ENCODE measurements around the gene KCNG2.
A peak's percentile ranks its signal among the peaks of the same experiment; 100 is the strongest.

Gene KCNG2

GRCh38 chr18:79809482-79810192 is 11.9 kb downstream of the KCNG2 start:
- in situ Hi-C loops (cut with MboI; ENCODE audit: low pct_unique_long_range_greater_than_20kb, low sequenced_read_pairs): no loop called here

GRCh38 chr18:79812052-79812451 is 14.3 kb downstream of the KCNG2 start:
- in situ Hi-C loops (cut with MboI; ENCODE audit: low pct_unique_long_range_greater_than_20kb, low sequenced_read_pairs): no loop called here
- DNase-seq: no peak

More at GRCh38 chr18:79809482-79810192, 11.9 kb downstream of the KCNG2 start:
- no peak for DNase-seq

- DNase-seq: no peak
- in situ Hi-C loops (cut with MboI; ENCODE audit: low pct_unique_long_range_greater_than_20kb, low sequenced_read_pairs): no loop called here
Observed at GRCh38 chr18:79814373-79814772, 16.6 kb downstream of the KCNG2 start.

GRCh38 chr18:79815657-79816056 is 17.9 kb downstream of the KCNG2 start:
- DNase-seq: no peak
- in situ Hi-C loops (cut with MboI; ENCODE audit: low pct_unique_long_range_greater_than_20kb, low sequenced_read_pairs): no loop called here

GRCh38 chr18:79816092-79816491 is 18.4 kb downstream of the KCNG2 start:
- in situ Hi-C loops (cut with MboI; ENCODE audit: low pct_unique_long_range_greater_than_20kb, low sequenced_read_pairs): no loop called here
- DNase-seq: no peak

- in situ Hi-C loops (cut with MboI; ENCODE audit: low pct_unique_long_range_greater_than_20kb, low sequenced_read_pairs): no loop called here
- no peak for DNase-seq
Observed at GRCh38 chr18:79816981-79817606, 19.4 kb downstream of the KCNG2 start.

- in situ Hi-C loops (cut with MboI; ENCODE audit: low pct_unique_long_range_greater_than_20kb, low sequenced_read_pairs): no loop called here
- DNase-seq: no peak
Observed at GRCh38 chr18:79817607-79817998, 19.9 kb downstream of the KCNG2 start.

GRCh38 chr18:79818036-79818435 is 20.3 kb downstream of the KCNG2 start:
- DNase-seq: no peak

GRCh38 chr18:79818631-79819030 is 20.9 kb downstream of the KCNG2 start:
- in situ Hi-C loops (cut with MboI; ENCODE audit: low pct_unique_long_range_greater_than_20kb, low sequenced_read_pairs): no loop called here
- DNase-seq: no peak

More at GRCh38 chr18:79818036-79818435, 20.3 kb downstream of the KCNG2 start:
- in situ Hi-C loops (cut with MboI; ENCODE audit: low pct_unique_long_range_greater_than_20kb, low sequenced_read_pairs): no loop called here

GRCh38 chr18:79819064-79819967 is 21.6 kb downstream of the KCNG2 start:
- in situ Hi-C loops (cut with MboI; ENCODE audit: low pct_unique_long_range_greater_than_20kb, low sequenced_read_pairs): no loop called here
- no peak for DNase-seq

- in situ Hi-C loops (cut with MboI; ENCODE audit: low pct_unique_long_range_greater_than_20kb, low sequenced_read_pairs): no loop called here
- DNase-seq: peak; percentile 90
Observed at GRCh38 chr18:79819968-79820351, 22.2 kb downstream of the KCNG2 start.

- DNase-seq: no peak
- in situ Hi-C loops (cut with MboI; ENCODE audit: low pct_unique_long_range_greater_than_20kb, low sequenced_read_pairs): no loop called here
Observed at GRCh38 chr18:79823120-79823519, 25.4 kb downstream of the KCNG2 start.

- no peak for DNase-seq
- in situ Hi-C loops (cut with MboI; ENCODE audit: low pct_unique_long_range_greater_than_20kb, low sequenced_read_pairs): no loop called here
Observed at GRCh38 chr18:79825913-79826312, 28.2 kb downstream of the KCNG2 start.

GRCh38 chr18:79826966-79827365 is 29.2 kb downstream of the KCNG2 start:
- in situ Hi-C loops (cut with MboI; ENCODE audit: low pct_unique_long_range_greater_than_20kb, low sequenced_read_pairs): no loop called here
- no peak for DNase-seq

GRCh38 chr18:79828258-79828657 is 30.5 kb downstream of the KCNG2 start:
- in situ Hi-C loops (cut with MboI; ENCODE audit: low pct_unique_long_range_greater_than_20kb, low sequenced_read_pairs): no loop called here
- no peak for DNase-seq

GRCh38 chr18:79829136-79829854 is 31.6 kb downstream of the KCNG2 start:
- DNase-seq: no peak
- in situ Hi-C loops (cut with MboI; ENCODE audit: low pct_unique_long_range_greater_than_20kb, low sequenced_read_pairs): no loop called here

GRCh38 chr18:79832169-79832568 is 34.4 kb downstream of the KCNG2 start:
- no peak for DNase-seq
- in situ Hi-C loops (cut with MboI; ENCODE audit: low pct_unique_long_range_greater_than_20kb, low sequenced_read_pairs): no loop called here

- in situ Hi-C loops (cut with MboI; ENCODE audit: low pct_unique_long_range_greater_than_20kb, low sequenced_read_pairs): no loop called here
- no peak for DNase-seq
Observed at GRCh38 chr18:79834834-79835233, 37.1 kb downstream of the KCNG2 start.

- no peak for DNase-seq
- in situ Hi-C loops (cut with MboI; ENCODE audit: low pct_unique_long_range_greater_than_20kb, low sequenced_read_pairs): no loop called here
Observed at GRCh38 chr18:79841936-79842335, 44.2 kb downstream of the KCNG2 start.
